HG03066 (cell line): Measurements from ENCODE around the gene CNDP2.
"Not testable (repeated sequence)": the region's sequence is repeated elsewhere in the genome, so short reads cannot be mapped to it uniquely, and the experiment has no call there.

Source experiments
- ATAC-seq: cut with Tn5 transposase; IDR thresholded peaks from one replicate; pipeline ENCODE4 v1.9.1; 2021; ENCODE audit warnings: low read depth; ENCODE audit not compliant: unreplicated experiment

The CNDP2 gene

DNA sequence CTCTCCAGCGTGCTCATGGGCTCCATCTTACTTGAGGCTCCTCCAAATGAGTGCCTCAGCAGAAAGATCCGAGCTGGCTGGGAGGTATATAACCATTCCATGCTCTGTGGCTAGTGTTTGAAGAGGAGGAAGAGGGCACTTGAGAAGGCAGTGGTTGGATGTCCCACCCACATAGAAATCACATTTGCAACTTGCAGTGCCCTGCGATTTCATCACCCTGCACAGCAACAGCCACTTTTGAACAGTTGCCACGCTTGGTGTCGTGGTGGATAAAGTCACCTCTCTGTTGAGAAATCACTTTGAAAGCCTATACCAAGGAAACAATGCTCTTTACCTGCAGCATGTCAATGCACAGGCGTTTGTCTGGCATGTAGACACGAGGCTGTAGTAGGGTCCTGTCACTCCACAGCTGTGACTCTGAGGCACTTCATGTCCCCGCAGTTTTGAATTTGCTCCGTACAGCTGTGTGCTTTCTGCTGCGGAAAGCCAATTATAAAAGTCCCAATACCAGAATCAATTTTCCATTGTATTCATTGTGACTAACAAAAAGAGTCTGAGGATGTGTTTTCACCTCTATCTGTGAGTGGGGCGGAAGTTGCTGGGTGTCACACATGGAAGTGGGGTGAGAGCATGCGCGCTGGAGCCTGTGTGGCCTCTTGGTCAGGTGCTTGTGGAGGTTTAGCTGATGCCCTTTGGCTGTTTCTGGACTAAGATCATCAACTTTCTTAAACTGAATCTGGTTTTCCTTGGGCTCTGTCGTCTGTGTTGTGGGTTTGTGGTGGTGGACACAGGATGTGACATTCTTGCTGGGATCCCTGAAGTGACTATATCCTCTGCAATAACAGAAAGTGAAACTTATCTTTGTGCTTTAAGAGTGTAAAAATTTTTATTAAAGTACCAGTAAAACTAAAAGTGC is 2.8 kb downstream of the CNDP2 start:
- ATAC-seq, result peak; percentile 39

DNA sequence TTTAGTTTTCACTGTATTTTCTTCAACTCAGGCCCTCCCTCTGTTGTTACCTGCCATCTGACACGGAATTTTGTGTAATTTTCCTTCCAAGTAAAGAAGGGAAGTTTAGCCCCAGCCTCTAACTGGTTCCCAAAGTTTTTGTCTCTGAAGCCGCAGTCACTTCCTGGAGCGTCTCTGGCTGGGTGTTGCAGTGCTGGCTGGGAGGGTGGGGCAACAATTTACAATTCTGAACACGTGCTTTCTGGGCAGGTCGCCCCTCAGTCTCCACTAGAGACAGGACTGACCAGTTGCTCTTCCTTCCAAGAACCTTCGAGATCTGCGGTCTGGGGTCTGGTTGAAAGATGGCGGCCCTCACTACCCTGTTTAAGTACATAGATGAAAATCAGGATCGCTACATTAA is 3.5 kb downstream of the CNDP2 start:
- peak; percentile 44 for ATAC-seq

DNA sequence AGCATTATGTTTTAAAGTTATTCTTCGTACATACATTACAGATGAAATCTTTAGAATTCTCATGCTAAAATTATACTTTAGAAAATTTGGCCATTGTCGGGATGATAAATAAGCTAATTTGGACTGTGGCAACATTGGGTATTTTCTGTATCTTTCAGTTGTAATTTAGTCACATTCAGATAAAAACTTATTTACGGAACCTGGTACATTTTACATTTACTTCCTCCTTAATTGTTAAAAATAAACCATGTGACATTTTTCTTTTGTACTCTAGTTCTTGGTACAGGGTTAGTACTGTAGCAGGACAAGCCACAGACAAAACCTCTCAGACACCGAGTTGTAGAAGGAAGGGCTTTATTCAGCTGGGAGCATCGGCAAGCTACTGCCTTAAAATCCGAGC is 4.2 kb downstream of the CNDP2 start:
- ATAC-seq, result no peak

DNA sequence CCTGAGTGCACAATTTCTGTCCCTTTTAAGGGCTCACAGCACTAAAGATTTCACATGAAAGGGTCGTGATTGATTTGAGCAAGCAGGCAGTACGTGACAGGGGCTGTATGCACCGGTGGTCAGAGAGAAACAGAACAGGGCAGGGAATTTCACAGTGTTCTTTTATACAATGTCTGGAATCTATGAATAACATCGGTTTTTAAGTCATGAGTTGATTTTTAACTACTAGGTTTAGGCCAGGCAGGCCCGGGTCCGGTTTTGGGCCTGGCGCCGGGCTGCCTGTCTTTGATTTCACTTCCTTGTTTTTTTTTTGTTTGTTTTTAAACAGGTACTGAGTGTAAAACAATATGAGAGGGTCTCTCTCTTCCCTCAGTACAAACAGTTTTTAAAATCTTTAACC is 4.6 kb downstream of the CNDP2 start:
- not testable (repeated sequence) for ATAC-seq

DNA sequence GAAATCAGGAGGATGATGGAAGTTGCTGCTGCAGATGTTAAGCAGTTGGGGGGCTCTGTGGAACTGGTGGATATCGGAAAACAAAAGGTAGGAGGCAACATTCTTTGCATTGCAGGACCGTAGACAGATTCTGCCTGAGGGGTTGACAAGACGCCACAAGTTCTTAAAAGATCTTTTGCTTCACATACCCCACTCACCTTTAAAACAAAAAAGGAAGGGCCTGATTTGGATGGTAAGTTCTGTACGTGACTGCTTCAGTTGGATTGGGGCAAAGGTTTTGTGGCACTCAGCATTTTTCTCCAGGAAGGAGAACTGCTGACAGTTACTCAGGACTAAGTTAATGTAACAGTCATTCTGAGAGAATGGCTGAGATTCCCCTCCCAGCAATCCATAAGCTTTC is 5.2 kb downstream of the CNDP2 start:
- no peak for ATAC-seq

DNA sequence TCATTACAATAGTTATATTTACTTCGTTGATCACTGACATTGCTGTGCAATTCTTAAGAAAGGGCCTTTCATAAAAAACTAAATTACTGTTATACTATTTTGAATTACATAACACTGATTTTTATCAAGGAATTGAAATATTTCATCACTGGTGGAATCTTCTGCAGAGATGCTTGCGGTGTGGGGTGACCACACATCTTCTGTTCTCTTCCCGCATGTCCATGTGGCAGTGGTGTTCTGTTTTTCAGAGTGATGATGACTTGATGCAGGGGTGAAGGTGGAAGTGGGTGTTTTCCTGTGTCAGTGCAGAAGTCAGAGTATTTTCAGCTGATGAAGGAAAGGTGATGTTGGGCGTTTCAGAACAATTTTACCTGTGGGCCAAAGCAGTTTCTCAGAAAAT is 7.0 kb downstream of the CNDP2 start:
- ATAC-seq, result no peak

DNA sequence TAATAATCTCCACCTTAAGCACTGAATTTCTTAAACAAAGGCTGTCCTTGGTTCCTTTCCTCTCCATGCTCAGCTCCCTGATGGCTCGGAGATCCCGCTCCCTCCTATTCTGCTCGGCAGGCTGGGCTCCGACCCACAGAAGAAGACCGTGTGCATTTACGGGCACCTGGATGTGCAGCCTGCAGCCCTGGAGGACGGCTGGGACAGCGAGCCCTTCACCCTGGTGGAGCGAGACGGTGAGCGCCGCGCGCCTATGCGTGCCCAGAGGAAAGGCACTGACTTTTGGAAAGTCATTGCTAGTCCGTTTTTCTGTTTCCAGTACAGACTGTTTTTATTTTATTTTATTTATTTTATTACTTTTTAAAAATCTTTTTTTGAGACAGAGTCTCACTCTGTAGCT is 9.6 kb downstream of the CNDP2 start:
- no peak for ATAC-seq

DNA sequence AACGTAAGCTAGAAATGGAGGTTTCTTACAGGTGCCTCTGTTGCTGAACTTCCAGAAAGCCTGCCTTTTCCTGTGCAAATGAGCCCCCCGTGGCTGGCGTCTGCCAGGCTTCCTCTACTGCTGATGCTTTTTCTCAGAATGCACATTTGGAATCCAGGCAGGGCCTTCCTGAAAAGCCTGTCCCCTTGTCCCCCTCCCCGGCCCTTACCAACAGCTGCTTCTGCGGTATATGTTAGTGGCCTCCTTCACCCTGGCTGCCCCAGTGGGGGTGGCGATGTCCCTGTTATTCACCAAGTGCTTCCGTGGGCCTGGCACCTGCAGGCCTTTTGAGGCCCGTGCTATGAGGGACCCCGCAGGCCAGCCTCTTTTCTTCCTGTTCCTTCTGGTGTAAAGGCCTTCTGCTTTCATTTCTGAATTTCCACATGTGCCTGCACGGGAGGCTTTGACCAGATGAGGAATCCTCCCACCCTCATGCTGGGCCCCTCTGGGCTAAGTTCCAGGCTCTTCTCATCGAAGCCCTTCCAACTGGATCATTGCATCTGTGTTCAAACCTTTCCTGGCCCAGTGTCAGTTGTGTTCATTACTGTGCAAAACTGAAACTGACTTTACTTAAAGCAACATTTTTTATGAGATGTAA is 10.4 kb downstream of the CNDP2 start:
- ATAC-seq, result no peak

DNA sequence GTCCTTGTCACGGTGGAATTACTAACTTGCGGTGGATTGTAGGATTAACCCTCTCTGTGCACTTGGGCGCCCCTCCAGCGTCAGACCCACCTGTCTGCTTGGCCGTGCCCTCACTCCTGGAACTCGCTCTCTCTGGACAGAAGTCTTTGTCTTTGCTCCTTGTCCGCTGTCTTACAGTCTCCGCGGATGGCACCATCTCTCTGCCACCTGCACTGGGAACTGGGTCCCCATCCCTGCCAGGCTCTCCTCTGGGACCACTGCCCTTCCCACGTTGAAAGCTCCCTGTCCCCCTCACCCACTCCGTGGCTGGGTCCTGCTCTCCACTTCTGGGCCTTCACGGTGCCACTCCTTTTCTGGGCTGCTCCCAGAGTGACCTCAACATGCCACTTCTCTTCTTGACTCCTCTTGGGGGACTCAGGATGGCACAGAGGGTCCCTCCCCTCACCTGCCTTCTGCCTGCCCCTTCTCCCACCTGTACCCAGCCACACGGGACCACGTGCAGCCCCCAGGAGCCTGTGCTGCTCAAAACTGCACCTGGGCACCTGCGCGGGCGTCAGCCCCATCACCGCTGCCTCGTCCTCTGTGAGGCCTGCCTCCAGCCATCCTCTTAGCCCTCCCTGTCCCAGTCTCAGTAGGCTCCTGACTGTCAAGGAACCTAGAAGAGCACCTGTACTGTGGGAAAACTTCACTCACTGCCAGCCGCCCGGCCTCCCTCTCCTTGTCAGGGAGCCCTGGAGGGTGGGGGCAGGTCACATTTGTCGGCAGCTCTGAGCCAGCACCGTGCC is 11.1 kb downstream of the CNDP2 start:
- ATAC-seq, result no peak

DNA sequence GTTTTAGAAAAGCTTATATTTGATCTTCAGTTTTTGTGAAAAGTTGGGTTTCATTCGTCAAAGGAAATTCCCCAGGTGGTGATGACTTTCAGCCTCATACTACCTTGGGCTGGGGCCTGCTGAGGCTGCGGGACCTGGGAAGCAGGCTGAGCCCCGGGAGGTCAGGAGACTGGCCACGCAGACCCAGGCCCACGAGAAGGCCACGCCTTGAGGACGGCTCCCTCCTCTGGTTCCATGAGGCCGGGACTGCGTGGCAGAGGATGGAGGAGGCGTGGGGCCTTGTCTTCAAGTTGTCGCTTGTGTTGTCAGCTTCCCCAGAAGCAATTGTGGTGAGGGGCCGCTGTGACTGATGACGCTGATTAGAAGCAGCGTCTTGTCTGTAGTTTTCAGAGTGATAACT is 11.8 kb downstream of the CNDP2 start:
- ATAC-seq, result no peak

DNA sequence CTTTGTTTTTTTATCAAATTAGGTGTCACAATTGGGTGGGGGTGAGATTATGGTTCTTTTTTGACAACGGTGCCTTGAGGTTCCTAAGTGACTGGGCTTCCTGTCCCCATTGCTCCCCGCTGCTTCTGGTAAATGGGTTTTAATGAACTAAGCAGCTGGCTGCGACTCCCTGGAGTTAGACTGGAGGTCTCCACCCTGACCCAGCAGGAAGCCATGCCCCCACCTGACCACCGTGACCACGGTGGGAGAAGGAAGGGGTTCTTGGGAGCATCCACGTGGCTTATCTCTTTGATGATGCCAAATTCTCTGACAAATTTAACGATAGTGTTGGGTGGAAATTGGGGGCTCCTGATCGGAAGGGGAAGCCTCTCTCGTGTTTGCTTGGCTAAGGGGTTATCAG is 12.2 kb downstream of the CNDP2 start:
- no peak for ATAC-seq

DNA sequence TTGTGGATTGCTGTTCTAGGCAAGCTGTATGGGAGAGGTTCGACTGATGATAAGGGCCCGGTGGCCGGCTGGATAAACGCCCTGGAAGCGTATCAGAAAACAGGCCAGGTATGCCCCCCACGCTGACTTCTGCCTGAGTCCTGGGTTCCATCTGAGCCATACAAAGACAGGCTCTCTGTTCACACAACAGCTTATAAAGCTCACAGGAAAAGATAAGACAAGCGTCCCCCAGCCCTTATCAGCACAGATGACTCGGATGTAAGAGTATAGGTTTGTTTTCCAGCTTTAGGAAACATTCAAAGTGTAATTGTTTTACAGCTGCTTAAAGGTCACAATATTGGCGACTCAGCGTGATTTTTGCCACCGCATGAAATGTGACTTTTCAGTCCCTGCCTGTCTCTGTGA is 12.7 kb downstream of the CNDP2 start:
- ATAC-seq, result no peak

DNA sequence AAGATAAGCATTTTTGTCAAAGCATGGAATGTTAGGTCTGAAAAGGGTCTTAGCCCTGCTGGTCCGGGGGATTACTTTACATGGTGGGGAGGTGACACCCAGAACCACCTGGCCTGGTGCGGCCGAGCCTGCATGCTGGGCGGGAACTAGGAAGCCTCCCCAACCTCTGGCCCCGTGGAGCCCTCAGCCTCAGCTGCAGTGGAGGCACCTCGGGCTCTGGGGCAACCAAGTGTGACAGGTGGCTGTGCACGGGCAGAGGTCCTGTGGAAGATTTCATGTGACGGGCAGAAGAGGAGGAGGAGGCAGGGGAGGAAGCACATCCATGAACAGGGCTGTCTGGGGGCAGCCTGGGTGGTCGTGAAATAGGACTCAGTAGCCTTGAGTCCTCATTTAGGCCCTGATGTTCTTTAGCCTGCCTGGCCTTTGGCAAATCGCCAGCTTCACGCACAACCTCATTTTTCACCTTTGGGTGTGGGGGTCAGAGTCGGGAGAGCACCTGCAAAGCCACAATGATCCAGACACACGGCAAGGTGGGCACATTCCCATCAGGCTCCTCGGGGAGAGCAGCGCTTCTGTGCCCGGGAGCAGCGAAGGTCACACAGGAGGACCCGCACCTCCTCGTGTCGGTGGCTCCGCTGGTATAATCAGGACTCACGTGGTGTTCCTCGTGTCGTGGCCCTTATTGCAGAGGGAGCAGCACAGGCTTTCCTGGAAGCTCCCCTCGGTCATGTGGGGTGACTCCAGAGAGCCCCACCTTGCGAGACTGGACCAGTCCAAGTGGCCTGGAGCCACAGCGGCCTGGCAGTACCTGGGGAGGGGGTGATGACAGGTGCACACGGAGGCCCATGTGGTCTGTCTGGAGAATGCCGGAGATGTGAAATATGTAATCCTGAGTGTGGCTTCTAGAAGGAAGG is 13.9 kb downstream of the CNDP2 start:
- ATAC-seq, result no peak

DNA sequence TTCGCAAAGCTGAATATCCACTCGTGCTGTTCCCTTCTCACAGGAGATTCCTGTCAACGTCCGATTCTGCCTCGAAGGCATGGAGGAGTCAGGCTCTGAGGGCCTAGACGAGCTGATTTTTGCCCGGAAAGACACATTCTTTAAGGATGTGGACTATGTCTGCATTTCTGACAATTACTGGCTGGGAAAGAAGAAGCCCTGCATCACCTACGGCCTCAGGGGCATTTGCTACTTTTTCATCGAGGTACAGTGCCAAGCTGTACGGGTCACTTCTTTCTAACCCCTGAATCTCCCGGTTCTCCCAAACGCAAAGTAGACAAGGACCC is 14.6 kb downstream of the CNDP2 start:
- ATAC-seq, result no peak

DNA sequence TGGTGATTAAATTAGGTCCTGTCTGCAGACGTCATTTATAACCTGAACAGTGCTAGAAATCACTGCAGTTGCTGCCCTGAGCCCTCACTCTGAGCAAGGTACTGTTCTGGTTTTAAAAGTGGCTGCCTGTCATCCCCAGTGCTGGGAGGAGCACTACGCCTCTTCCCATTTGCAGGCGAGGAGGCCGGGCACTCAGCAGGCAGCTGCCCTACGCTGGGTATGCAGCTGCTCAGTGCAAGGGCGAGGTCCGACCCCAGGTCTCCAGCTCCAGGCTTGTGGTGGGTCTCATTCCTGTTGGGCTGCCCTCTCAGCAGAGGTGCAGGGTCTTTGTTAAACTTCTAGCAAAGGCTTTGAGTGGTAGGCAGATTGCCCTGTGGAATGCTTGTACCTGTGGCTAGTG is 15.7 kb downstream of the CNDP2 start:
- ATAC-seq, result no peak

DNA sequence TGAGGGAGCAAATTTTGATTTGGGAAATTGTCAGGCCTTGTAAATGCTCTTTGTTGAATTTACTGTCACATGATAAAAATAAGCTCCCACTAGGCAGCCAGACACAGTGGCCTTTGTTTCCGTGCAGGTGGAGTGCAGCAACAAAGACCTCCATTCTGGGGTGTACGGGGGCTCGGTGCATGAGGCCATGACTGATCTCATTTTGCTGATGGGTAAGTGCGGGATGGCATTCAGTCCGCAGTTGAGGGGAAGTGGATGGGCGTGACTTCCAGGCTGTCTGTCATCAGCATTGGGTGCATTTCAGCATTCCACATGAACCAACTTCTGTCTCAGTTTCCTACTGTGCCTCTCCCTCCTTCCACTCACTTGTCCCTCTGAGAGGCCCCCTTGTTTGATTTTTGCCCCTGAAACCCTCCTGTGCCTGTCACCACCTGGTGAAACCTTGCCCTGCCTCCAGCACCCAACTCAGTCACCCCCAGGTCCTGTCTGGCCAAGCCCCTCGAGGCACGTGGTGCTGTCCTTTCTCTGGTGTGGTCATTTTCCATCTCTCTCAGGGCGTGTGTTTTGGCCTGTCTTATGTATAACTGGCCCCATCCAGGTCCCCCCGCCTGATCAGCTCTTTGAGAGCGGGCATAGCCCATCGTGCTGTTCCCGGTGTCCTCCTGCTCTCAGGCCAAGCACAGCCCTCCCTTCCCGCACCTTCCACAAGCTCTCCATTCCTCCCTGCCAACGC is 16.3 kb downstream of the CNDP2 start:
- ATAC-seq, result no peak

DNA sequence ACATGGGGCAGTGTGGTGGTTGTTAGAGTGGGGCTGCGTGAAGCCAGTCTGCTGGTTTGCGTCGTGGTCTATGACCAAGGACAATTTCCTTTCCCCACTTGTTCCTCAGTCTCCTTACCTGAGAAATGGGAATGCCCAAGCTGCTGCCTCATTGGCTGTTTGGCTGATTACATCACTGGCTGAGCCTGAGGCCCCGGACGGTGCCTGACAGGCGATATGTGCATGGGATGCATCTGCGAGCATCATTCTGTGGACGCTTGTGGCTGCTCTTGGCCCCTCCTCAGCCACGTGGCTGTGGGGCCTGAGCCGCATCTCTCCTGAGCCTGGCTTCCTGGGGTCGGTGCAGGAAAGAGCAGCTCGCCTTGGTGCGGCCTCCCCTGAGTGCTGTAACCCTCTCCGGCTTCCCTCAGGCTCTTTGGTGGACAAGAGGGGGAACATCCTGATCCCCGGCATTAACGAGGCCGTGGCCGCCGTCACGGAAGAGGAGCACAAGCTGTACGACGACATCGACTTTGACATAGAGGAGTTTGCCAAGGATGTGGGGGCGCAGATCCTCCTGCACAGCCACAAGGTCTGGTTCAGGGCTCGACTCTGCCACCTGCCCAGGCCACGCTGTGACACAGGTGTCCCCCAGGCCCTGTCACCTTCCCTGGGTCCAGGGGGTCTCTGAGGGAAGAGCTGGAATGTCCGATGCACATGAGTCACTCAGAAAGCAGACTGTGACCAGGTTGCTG is 17.2 kb downstream of the CNDP2 start:
- ATAC-seq, result no peak

DNA sequence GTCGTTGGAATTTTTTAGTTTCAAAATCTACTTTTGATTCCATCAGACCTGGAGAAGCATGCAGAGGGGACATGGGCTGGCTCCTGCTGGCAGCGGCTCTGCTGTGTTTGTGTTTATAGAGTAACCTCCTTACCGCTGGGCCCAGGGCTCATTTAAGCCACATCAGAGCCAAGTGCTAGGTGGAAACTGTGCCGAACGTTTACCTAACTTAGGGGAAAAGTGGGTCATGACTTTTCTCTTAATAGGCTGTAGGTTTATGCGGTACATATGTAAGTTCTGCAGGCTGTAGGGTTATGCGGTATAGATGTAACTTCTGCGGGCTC is 17.7 kb downstream of the CNDP2 start:
- no peak for ATAC-seq

DNA sequence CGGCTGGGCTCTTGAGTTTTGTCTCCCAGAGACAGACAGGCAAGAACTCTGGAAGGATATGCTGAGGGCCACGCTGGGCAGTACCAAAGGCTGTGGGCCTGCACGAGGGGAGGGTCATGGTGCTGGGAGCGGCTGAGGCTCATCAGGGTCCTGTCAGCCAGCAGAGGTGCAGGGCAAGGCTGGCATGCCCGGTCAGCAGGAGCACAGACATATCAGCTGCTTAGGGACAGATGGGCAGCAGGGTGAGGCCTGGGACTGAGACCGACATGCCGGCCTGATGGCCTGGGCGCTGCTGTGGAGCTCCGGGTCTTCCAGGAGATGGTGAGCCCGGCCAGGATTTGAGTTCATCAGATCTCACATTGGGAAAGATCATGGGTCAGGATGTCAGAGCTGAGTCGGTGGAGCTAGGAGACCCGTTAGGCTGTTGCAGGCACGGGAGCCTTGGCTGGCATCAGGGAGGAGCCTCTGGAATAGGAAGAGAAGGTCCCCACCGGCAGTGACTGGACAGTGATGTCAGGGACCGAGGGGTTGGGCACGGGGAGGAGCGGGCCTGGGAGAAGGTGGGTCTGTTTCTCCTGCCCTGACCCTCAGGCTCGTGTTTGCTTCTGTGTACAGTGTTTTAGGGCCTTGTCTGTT is 18.8 kb downstream of the CNDP2 start:
- no peak for ATAC-seq
